Astrocyte of the spinal cord (primary cell): ENCODE measurements around the gene JMJD1C.
"Not testable (repeated sequence)": the region's sequence is repeated elsewhere in the genome, so short reads cannot be mapped to it uniquely, and the experiment has no call there.

ENCODE experiments used
- DNase-seq: peaks from one replicate; pipeline ENCODE4 v3.0.0; 2011; ENCODE audit warnings: low read depth, low spot score
- H3K4me3 ChIP-seq: 2 replicates; pipeline ENCODE4 v1.5.1; 2011; ENCODE audit warnings: low read depth, mild to moderate bottlenecking, low read length, moderate library complexity
- in situ Hi-C: cut with HindIII; loops from 2 replicates; pipeline ENCODE4 v1.10.0; 2017; ENCODE audit warnings: low sequenced_read_pairs
- TF ChIP-seq, protein P1 (sequence below): IDR thresholded peaks from 2 replicates; pipeline ENCODE4 v1.5.1; 2012; ENCODE audit warnings: low read depth, mild to moderate bottlenecking, low read length, inconsistent platforms

The JMJD1C gene

GRCh38 chr10:63297941-63298340 is 167.8 kb downstream of the JMJD1C start:
- H3K4me3 ChIP-seq: no peak overlapping the region
- no peak for DNase-seq
- in situ Hi-C loops: no loop called here
- TF ChIP-seq, protein P1, sequence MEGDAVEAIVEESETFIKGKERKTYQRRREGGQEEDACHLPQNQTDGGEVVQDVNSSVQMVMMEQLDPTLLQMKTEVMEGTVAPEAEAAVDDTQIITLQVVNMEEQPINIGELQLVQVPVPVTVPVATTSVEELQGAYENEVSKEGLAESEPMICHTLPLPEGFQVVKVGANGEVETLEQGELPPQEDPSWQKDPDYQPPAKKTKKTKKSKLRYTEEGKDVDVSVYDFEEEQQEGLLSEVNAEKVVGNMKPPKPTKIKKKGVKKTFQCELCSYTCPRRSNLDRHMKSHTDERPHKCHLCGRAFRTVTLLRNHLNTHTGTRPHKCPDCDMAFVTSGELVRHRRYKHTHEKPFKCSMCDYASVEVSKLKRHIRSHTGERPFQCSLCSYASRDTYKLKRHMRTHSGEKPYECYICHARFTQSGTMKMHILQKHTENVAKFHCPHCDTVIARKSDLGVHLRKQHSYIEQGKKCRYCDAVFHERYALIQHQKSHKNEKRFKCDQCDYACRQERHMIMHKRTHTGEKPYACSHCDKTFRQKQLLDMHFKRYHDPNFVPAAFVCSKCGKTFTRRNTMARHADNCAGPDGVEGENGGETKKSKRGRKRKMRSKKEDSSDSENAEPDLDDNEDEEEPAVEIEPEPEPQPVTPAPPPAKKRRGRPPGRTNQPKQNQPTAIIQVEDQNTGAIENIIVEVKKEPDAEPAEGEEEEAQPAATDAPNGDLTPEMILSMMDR: no peak

DNA sequence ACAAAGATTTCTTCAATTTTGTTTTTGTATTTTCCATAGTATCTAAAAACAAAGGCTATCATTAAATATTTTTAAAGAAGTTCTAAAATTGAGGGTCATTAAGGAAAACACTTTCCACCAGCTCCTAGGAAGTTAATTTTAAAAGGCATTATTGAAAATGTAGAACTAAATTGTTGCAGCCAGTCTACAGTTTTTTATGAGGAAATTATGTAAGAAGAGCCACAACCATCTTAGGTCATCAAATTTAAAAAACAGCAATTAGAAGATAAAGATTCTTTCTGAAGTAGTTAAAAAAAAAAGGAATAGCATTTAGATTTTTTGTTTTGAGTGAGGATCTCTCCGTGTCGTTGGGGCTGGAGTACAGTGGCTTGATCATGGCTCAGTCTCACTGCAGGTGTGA is 171.0 kb downstream of the JMJD1C start:
- TF ChIP-seq, protein P1: no peak
- H3K4me3 ChIP-seq: no peak overlapping the region
- no peak for DNase-seq
- in situ Hi-C loops: no loop called here

DNA sequence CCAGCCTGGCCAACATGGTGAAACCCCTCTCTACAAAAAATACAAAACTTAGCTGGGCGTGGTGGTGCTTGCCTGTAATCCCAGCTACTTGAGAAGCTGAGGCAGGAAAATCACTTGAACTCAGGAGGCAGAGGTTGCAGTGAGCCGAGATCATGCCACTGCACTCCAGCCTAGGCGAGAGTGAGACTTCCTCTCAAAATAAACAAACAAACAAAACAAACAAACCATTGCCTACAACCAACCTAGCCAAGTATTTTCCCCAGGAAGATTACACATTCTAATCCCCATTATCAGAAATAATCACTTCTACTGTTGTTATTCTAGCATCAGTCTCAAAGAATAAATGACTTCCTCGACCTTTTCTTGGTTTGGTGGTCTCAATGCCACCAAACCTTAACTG is 172.9 kb downstream of the JMJD1C start:
- DNase-seq, H3K4me3 ChIP-seq, in situ Hi-C loops: not testable (repeated sequence)

GRCh38 chr10:63288170-63288569 is 177.6 kb downstream of the JMJD1C start:
- H3K4me3 ChIP-seq: no peak overlapping the region
- no peak for DNase-seq
- in situ Hi-C loops: no loop called here
- TF ChIP-seq, protein P1: no peak

DNA sequence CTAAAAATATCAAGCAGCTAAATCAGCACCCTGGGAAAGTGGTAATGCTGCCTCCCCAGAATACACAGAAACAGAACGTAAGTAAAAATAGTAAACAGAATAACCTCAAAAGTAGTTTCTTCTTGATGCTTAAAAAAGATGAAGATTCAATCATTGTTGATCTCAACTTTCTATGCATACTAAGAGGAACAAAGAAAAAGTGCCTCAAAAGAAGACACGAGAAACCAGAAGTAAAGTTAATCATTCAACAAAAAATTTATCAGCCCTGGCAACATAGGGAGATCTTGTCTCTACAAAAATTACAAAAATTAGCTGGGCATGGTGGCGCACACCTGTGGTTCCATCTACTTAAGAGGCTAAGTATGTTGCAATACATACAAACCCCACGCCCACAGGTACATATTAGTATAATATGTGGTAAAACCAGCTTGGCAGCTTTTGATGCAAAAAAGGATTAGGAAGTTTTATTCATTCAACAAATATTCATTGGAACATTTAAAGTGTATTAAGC is 179.0 kb downstream of the JMJD1C start:
- TF ChIP-seq, protein P1: no peak
- H3K4me3 ChIP-seq: no peak overlapping the region
- in situ Hi-C loops: no loop called here
- no peak for DNase-seq

GRCh38 chr10:63286340-63286739 is 179.4 kb downstream of the JMJD1C start:
- H3K4me3 ChIP-seq: no peak overlapping the region
- peak; percentile 84 for DNase-seq
- in situ Hi-C loops: no loop called here
- TF ChIP-seq, protein P1: no peak

- in situ Hi-C loops, H3K4me3 ChIP-seq, DNase-seq: not testable (repeated sequence)
Observed at GRCh38 chr10:63283901-63284300, 181.9 kb downstream of the JMJD1C start.

GRCh38 chr10:63283093-63283492 is 182.7 kb downstream of the JMJD1C start:
- TF ChIP-seq, protein P1: no peak
- DNase-seq: no peak
- no peak overlapping the region for H3K4me3 ChIP-seq
- in situ Hi-C loops: no loop called here
